SU-DHL-6 (cell line): ENCODE measurements around the gene ARID5B.
A peak's percentile ranks its signal among the peaks of the same experiment; 100 is the strongest.

Experiments
- H2AFZ ChIP-seq: fragments of 200-600 bp; sonication (generic); 2 replicates; pipeline ENCODE4 v1.6.1; 2014; ENCODE audit warnings: low read depth, mild to moderate bottlenecking, moderate library complexity, mixed read lengths, antibody characterized with exemption, low read length; ENCODE audit not compliant: severe bottlenecking
- H3F3A ChIP-seq: fragments of 200-600 bp; shearing (Covaris generic); 2 replicates; pipeline ENCODE4 v1.6.0; 2016; ENCODE audit warnings: antibody characterized with exemption, mild to moderate bottlenecking; ENCODE audit not compliant: insufficient read depth
- H3K27ac ChIP-seq: fragments of 200-600 bp; sonication (generic); 2 replicates; pipeline ENCODE4 v1.5.1; 2016; ENCODE audit warnings: low read depth, mild to moderate bottlenecking, low read length, moderate library complexity, mixed read lengths
- H3K27me3 ChIP-seq: fragments of 200-600 bp; sonication (generic), shearing (Covaris generic); 2 replicates; pipeline ENCODE4 v1.6.0; 2014; ENCODE audit warnings: mild to moderate bottlenecking, low read length
- H3K36me3 ChIP-seq: fragments of 200-600 bp; sonication (generic); 2 replicates; pipeline ENCODE4 v1.6.1; 2014; ENCODE audit warnings: mild to moderate bottlenecking, low read length, mixed read lengths
- H3K4me2 ChIP-seq: fragments of 300-600, 200-600 bp; shearing (Covaris generic), sonication (generic); 2 replicates; pipeline ENCODE4 v1.6.0; 2014; ENCODE audit warnings: low read length, low read depth, mild to moderate bottlenecking; ENCODE audit not compliant: poor library complexity, severe bottlenecking
- H3K4me3 ChIP-seq: fragments of 200-600 bp; sonication (generic); 2 replicates; pipeline ENCODE4 v1.5.1; 2014; ENCODE audit warnings: antibody characterized with exemption, low read length, mild to moderate bottlenecking, mixed read lengths; ENCODE audit not compliant: insufficient read depth, poor library complexity, severe bottlenecking
- H3K79me2 ChIP-seq: fragments of 200-600 bp; sonication (generic); 2 replicates; pipeline ENCODE4 v1.6.1; 2014; ENCODE audit warnings: mild to moderate bottlenecking, low read length, moderate library complexity; ENCODE audit not compliant: insufficient read depth
- H3K9ac ChIP-seq: fragments of 200-600 bp; sonication (generic); 2 replicates; pipeline ENCODE4 v1.7.0; 2014; ENCODE audit warnings: mild to moderate bottlenecking, low read length
- H3K9me2 ChIP-seq: fragments of 200-600 bp; sonication (generic); replicated peaks from 2 replicates; pipeline ENCODE4 v1.6.1; 2014; ENCODE audit warnings: low read length; ENCODE audit not compliant: insufficient read depth
- H3K9me3 ChIP-seq: fragments of 200-600 bp; sonication (generic); 2 replicates; pipeline ENCODE4 v1.6.1; 2014; ENCODE audit warnings: low read length, mixed read lengths; ENCODE audit not compliant: insufficient read depth
- H4K20me1 ChIP-seq: fragments of 200-600 bp; sonication (generic); 2 replicates; pipeline ENCODE4 v1.6.1; 2014; ENCODE audit warnings: low read depth, mild to moderate bottlenecking, antibody characterized with exemption, low read length, moderate library complexity, mixed read lengths
- CTCF ChIP-seq: fragments of 200-600 bp; sonication (generic); IDR thresholded peaks from one replicate; pipeline ENCODE4 v1.5.1; 2017; ENCODE audit warnings: antibody characterized with exemption, mild to moderate bottlenecking, low read length, moderate library complexity; ENCODE audit not compliant: insufficient read depth, poor library complexity, severe bottlenecking
- EZH2phosphoT487 ChIP-seq: fragments of 200-600 bp; sonication (generic), shearing (Covaris generic); conservative IDR thresholded peaks from 2 replicates; pipeline ENCODE4 v1.6.1; 2018; ENCODE audit warnings: mild to moderate bottlenecking, antibody characterized with exemption, low read length, moderate library complexity, mixed read lengths

The ARID5B gene

GRCh38 chr10:62010366-62010765 lies 108.9 kb downstream of the ARID5B start:
- no peak overlapping the region for H3K4me3 ChIP-seq
- peaks cover 16% of the 10 kb centered on the region for H3F3A ChIP-seq
- H3K4me2 ChIP-seq, result no peak overlapping the region
- H3K79me2 ChIP-seq, result peaks cover 56% of the 10 kb centered on the region
- peaks cover 7% of the 10 kb centered on the region; the same call in 1 of the 2 replicates for H3K36me3 ChIP-seq
- no peaks in the 10 kb centered on the region for H3K9me3 ChIP-seq
- TF ChIP-seq EZH2phosphoT487, result no peak
- TF ChIP-seq CTCF, result no peak
- H2AFZ ChIP-seq, result no peak overlapping the region
- no peaks in the 10 kb centered on the region for H3K9me2 ChIP-seq
- no peak overlapping the region for H3K9ac ChIP-seq
- no peaks in the 10 kb centered on the region for H4K20me1 ChIP-seq
- H3K27me3 ChIP-seq, result no peaks in the 10 kb centered on the region
- 0 out of 2 replicates have a peak overlapping the region, but pooled peaks have one; percentile 16 for H3K27ac ChIP-seq

- Histone ChIP-seq H3K79me2 (peaks cover 59% of the 10 kb centered on the region), H3K9me2 (no peaks in the 10 kb centered on the region), H3K9me3 (no peaks in the 10 kb centered on the region), H3K9ac (no peak overlapping the region), H3K27me3 (no peaks in the 10 kb centered on the region), H3K4me2 (no peak overlapping the region), H3F3A (peaks cover 24% of the 10 kb centered on the region), H2AFZ (no peak overlapping the region), H4K20me1 (no peaks in the 10 kb centered on the region), H3K27ac (peak overlapping the region; percentile 52), H3K4me3 (no peak overlapping the region), H3K36me3 (peaks cover 7% of the 10 kb centered on the region; the same call in 1 of the 2 replicates)
- no peak for TF ChIP-seq CTCF
- TF ChIP-seq EZH2phosphoT487, result no peak
These were observed 110.1 kb downstream of the ARID5B start for GRCh38 chr10:62011558-62011957.

- H3K9ac ChIP-seq, result no peak overlapping the region
These were observed 110.8 kb downstream of the ARID5B start for GRCh38 chr10:62012318-62012717.

More at GRCh38 chr10:62012318-62012717, 110.8 kb downstream of the ARID5B start:
- Histone ChIP-seq H4K20me1 (no peaks in the 10 kb centered on the region), H3K4me3 (no peak overlapping the region), H3K27ac (peak overlapping the region; percentile 52; the same call in 1 of the 2 replicates), H2AFZ (no peak overlapping the region), H3K4me2 (no peak overlapping the region), H3K36me3 (peaks cover 7% of the 10 kb centered on the region; the same call in 1 of the 2 replicates), H3K9me3 (no peaks in the 10 kb centered on the region), H3K79me2 (peaks cover 60% of the 10 kb centered on the region), H3K27me3 (no peaks in the 10 kb centered on the region), H3F3A (peaks cover 31% of the 10 kb centered on the region), H3K9me2 (no peaks in the 10 kb centered on the region)
- no peak for TF ChIP-seq CTCF
- TF ChIP-seq EZH2phosphoT487, result no peak
